HG03342 (cell line): ENCODE data around the gene LTBP2.
"Not testable (repeated sequence)": the region's sequence is repeated elsewhere in the genome, so short reads cannot be mapped to it uniquely, and the experiment has no call there.

Experiments
- ATAC-seq: cut with Tn5 transposase; IDR thresholded peaks from one replicate; pipeline ENCODE4 v1.9.1; 2021; ENCODE audit warnings: mild to moderate bottlenecking, moderate library complexity; ENCODE audit not compliant: unreplicated experiment

The LTBP2 gene

GRCh38 chr14:74555476-74556050 is 56.5 kb downstream of the LTBP2 start:
- ATAC-seq: no peak

DNA sequence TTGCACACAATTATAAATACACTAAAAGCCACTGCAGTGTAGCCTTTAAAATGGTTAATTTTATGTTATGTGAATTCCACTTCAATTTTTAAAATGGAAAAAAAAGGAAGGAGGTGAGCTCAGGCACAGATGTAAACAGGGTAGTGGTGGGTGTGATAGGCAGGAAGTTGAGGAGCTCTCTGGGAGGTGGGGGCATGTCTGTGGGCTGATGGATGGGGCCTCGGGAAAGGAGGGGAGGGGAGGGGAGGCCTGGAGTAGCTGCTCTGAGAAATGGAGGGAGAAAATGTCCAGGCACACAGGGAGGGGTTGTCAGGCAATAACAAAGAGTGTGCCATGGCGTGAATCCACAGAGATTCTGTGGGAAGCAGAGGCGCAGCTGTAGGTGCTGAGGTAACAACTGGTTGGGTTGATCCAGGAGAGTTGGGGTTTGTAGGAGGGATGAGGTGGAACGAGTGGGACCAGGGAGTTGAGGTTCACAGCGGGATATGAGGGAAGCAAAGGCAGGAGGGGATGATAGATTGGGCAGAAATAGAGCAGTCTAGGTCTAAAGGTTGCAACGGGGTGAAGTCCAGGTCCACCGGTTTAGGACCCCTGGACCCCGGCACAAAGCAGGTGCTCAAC is 57.2 kb downstream of the LTBP2 start:
- ATAC-seq: no peak

- no peak for ATAC-seq
These were observed 59.4 kb downstream of the LTBP2 start for GRCh38 chr14:74552623-74553022.

DNA sequence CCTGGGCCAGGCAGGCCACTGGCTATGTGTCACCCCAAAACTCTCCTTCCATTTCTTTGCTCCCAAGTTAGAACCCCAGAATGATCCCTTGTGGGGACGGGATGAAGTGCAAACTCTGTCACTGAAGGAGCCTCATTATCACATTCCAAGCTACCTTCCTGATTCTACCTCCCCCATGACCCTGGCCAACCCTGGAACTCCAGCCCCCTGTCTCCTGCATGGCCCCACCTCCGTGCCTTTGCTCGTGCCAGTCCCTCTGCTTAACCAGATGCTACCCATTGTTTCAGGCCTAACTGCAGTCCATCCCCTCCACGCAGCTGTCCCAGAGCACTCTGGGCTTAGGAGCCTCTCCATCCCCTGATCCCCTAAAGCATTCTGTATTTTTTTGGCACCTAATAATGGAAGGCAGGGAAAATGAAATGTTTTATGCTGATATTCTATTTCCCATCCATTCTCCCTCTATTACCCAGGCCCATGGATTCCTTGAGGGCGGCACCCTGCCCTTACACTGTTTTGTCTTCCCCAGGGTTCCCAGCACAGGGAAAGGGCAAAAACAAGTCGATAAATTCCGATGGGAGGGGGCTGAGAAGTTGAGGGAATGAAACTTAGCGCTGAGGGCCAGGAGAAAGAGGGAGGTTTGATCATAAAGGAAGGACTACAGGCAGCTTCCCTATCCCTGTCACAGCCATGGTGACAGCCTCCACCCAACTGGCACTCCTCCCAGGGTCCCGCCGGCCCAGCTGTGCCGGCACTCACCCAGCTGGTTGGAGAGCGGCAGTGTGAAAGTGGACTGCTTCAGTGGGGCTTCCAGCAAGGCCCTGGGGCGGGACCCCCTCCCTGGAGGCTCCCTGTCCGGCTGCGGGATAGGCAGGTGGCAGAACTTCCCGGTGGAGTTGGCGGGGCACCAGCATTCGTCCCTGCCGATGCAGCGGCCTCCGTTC is 60.3 kb downstream of the LTBP2 start:
- no peak for ATAC-seq

GRCh38 chr14:74551001-74551400 is 61.0 kb downstream of the LTBP2 start:
- no peak for ATAC-seq

GRCh38 chr14:74550071-74550470 is 62.0 kb downstream of the LTBP2 start:
- ATAC-seq: no peak

GRCh38 chr14:74549588-74549987 is 62.4 kb downstream of the LTBP2 start:
- ATAC-seq: no peak

- ATAC-seq: no peak
These were observed 63.2 kb downstream of the LTBP2 start for GRCh38 chr14:74548881-74549280.

DNA sequence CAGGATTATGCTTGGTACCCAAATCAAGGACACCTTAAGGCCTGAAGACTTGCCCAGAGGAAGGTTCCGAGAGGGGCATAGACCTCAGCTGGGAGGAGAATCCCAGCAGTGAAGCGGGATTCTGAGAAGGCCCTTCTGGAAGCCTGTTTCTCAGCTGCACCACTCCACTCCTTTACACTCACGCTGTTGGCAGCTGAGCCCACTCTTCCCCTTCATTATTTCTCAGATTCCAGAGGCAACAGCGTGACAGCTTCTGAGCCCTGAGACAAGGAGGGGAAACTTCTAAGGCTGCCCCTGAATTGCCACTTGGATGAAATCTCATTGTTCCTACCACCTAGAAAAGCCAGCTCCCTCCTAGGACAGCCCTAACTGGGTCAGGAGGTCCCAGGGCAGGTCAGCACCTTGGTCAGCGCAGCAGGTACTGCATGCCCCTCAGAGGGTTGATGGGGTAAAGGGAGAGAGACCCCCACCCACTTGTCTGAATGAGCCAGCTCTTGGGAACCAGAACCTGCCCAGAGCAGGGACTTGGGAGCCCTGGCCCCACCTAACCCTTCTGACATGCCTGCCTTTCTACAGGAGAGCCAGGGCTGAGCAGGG is 64.6 kb downstream of the LTBP2 start:
- no peak for ATAC-seq

GRCh38 chr14:74546416-74546815 is 65.6 kb downstream of the LTBP2 start:
- no peak for ATAC-seq

- ATAC-seq: no peak
These were observed 66.7 kb downstream of the LTBP2 start for GRCh38 chr14:74545386-74545785.

- ATAC-seq: no peak
These were observed 68.1 kb downstream of the LTBP2 start for GRCh38 chr14:74543771-74544438.

GRCh38 chr14:74542056-74542685 is 69.9 kb downstream of the LTBP2 start:
- no peak for ATAC-seq

DNA sequence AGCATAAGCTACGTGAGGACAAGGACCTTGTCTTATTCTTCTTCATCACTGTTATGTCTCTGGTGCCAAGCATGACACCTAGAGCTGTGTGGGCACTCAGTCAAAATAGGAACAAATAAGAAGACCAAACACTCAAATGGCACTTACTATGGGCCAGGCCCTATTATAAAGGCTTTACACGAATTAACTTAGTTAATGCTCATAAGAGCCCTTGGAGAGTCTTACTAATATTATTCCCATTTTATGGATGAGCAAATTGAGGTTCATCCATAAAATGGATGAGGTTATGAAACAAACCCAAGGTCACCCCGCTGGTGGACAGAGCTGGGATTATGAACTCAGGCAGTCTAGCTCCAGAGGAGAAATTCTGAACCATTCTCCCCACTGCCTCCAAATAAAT is 70.8 kb downstream of the LTBP2 start:
- ATAC-seq: no peak

- ATAC-seq: no peak
These were observed 72.5 kb downstream of the LTBP2 start for GRCh38 chr14:74539503-74539902.

DNA sequence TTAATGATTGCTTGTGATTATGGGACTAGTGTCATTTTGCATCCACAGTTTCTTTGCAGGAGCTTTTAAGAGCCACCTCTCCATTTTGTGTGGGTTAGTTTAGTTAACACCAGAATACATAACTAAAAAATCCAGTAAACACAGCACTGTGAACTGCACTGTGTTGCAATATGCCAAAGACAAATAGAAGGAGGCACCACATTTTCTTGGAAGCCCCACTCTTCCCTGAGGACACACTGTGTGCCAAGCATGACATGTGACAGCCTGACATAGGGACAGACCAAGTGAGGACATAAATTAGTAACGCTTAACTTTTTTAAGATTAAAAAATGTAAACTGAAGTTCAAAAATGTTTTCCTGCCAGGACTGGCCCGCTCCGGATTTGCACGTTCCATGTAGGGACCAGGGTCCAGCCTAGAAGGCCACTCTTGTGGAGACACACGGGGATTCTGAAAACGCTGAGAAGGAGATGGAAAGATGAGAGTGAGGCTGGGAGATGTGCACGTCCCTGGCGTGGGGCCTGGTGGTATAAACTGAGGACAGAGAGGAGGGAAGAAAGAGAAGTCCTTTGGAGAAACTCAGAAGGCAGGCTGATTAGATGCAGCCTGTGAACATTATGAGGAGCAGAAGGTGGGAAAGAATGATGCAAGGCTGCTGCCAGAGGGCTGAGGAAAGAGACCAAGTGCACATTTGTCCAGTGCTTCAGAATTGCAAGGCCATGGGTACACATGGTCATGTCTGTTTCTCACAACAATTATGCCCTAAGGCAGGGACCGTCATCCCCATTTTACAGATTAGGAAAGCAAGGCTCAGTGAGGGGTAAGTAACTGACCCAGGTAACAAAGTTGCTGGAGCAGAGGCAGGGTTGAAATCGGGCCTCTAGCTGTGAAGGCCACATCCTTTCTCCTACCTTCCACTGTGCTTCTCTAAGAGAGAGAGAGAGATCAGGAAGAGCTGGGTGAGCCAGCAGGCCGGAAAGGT is 73.3 kb downstream of the LTBP2 start:
- no peak for ATAC-seq

DNA sequence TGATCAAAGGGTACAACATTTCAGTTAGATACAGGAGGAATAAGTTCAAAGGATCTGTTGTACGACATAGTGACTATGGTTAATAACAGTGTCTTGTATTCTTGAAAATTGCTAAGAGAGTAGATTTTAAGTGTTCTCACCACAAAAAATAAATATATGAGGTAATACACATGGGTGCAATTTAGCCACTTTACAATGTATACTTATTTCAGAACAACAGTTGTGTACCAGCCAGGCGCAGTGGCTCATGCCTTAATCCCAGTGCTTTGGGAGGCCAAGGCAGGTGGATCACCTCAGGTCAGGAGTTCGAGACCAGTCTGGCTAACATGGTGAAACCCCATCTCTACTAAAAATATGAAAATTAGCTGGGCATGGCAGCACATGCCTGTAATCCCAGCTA is 75.7 kb downstream of the LTBP2 start:
- not testable (repeated sequence) for ATAC-seq

- no peak for ATAC-seq
These were observed 76.2 kb downstream of the LTBP2 start for GRCh38 chr14:74535756-74536325.

GRCh38 chr14:74533576-74533975 is 78.5 kb downstream of the LTBP2 start:
- ATAC-seq: no peak
